ENCODE results near the gene DOCK2. TPM values are rescaled to one million over a fixed set of nuclear protein-coding genes. Genes with fewer than 3 reads are reported as not detected.

Gene DOCK2
- total and polyA plus RNA-seq, 9 of the 15 experiments (the other 6 are each of a cell fraction or from before 2014, with no cell fraction given) = 4.5 to 42.6 (median 20.5) TPM

DNA sequence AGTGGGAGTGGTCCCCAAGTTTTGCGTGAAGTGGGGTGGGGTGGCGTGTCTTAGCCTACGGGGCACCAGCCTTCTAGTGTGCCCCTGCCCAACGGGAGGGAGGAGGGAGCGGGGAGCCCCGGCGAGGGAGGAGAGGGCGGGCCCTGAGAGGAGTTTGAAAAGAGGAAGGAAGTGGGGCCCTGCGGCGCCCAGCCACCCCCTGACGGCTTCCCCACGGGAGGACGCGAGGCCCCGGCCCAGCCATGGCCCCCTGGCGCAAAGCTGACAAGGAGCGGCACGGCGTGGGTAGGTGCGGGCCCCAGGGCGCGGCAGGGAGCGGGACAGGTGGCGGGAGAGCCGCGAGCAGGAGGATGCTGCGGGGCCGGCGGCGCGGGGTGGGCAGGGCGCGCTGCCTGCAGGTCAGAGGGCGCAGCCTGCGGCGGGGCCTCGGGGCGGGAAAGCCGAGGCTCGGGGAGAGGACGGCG, at the start of gene DOCK2 (continued):
- TF ChIP-seq, protein P1, sequence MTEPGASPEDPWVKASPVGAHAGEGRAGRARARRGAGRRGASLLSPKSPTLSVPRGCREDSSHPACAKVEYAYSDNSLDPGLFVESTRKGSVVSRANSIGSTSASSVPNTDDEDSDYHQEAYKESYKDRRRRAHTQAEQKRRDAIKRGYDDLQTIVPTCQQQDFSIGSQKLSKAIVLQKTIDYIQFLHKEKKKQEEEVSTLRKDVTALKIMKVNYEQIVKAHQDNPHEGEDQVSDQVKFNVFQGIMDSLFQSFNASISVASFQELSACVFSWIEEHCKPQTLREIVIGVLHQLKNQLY (CRISPR knock-in tag; conservative IDR thresholded peaks at IDR 0.05) = no peak
- TF ChIP-seq ZNF3 (CRISPR knock-in tag; IDR thresholded peaks at IDR 0.05) = no peak
- TF ChIP-seq, protein P2, sequence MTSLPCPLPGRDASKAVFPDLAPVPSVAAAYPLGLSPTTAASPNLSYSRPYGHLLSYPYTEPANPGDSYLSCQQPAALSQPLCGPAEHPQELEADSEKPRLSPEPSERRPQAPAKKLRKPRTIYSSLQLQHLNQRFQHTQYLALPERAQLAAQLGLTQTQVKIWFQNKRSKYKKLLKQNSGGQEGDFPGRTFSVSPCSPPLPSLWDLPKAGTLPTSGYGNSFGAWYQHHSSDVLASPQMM (CRISPR knock-in tag; IDR thresholded peaks at IDR 0.05) = no peak
- no peak for TF ChIP-seq SIX5 (IDR thresholded peaks at IDR 0.05; ENCODE audit: borderline replicate concordance in 1 of 2, insufficient read depth in 1 of 2, low read depth in 1 of 2, low read length in 2 of 2)
- no peak for TF ChIP-seq ZNF707 (CRISPR knock-in tag; conservative IDR thresholded peaks at IDR 0.05)
- no peak for TF ChIP-seq ZNF586 (CRISPR knock-in tag; conservative IDR thresholded peaks at IDR 0.05)
- TF ChIP-seq ZNF77 (CRISPR knock-in tag; IDR thresholded peaks at IDR 0.05) = no peak
- no peak for TF ChIP-seq ZNF764 (CRISPR knock-in tag; IDR thresholded peaks at IDR 0.05; ENCODE audit: low read depth)

DNA sequence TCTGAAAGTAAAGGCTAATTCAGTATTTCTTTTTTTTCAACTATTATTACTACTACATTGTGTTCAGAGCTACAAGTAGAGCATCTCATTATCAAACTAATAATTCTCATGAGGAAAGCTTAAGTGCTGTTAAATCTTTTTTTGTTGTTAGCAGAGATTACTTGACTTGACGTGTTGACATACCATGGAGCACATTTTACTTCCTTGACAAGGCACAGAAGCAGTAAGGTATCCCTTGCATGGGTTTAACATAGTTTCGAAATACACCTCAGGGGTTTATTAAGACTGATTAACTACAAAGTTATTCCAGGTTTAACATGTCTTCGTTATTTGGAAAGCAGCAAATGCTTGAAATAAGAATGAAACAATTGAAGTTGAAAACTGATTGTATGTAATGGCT, 46.5 kb upstream of the DOCK2 start:
- intact Hi-C loops (cut with micrococcal nuclease) = no loop called here
- no peak for DNase-seq (ENCODE audit: extremely low read depth in 1 of 4, low spot score in 3 of 4)
- H3K36me3 ChIP-seq (ENCODE audit: control insufficient read depth, insufficient read depth, low read length) = peaks cover 71% of the 10 kb centered on the region
- in situ Hi-C loops (cut with MboI) = no loop called here
- H2AFZ ChIP-seq (ENCODE audit: low read depth, low read length) = no peak overlapping the region
- ChIA-PET POLR2A (no interaction called here), CTCF (ENCODE audit: low intra/inter-chr PET ratio) (no interaction called here)
- H4K20me1 ChIP-seq (replicated peaks; ENCODE audit: control insufficient read depth, insufficient read depth, low read length) = 0 out of 2 replicates have a peak, but pooled peaks cover 3% of the 10 kb centered on the region
- H3K9me3 ChIP-seq (replicated peaks; ENCODE audit: control insufficient read depth, insufficient read depth, low read depth, low read length) = no peaks in the 10 kb centered on the region
- H3K9ac ChIP-seq (ENCODE audit: insufficient read depth in 1 of 2, low read depth in 2 of 2, low read length in 2 of 2) = no peak overlapping the region
- no peak for ATAC-seq
- H3K4me3 ChIP-seq = no peak overlapping the region
- FAIRE-seq = no peak
- no peaks in the 10 kb centered on the region for H3K9me1 ChIP-seq (ENCODE audit: control insufficient read depth, insufficient read depth, low read length)
- no peak overlapping the region for H3K4me2 ChIP-seq (ENCODE audit: insufficient read depth, low read length)
- BruUV-seq (replicated peaks) = no TSS peak
- no peaks in the 10 kb centered on the region; a peak in 1 of 5 replicates for H3K4me1 ChIP-seq (replicated peaks in 1 of 2; ENCODE audit: control insufficient read depth in 2 of 2, insufficient read depth in 2 of 2, low read length in 2 of 2)
- no peaks in the 10 kb centered on the region for H3K27me3 ChIP-seq (ENCODE audit: control insufficient read depth in 2 of 2, insufficient read depth in 2 of 2, low read length in 2 of 2)
- peaks cover 12% of the 10 kb centered on the region; the same call in 2 of the 3 replicates for H3K79me2 ChIP-seq (ENCODE audit: control insufficient read depth, insufficient read depth, low read length)
- H3K27ac ChIP-seq (ENCODE audit: extremely low read depth, low read depth, low read length) = no peak overlapping the region
- 96% methylated on average over 3 of the region's 3 CpGs for WGBS (ENCODE audit: insufficient coverage, low coverage, missing lambda C conversion rate)
- no peak for TF ChIP-seq MCM5 (IDR thresholded peaks at IDR 0.05; ENCODE audit: low read depth)
- TF ChIP-seq, protein P3, sequence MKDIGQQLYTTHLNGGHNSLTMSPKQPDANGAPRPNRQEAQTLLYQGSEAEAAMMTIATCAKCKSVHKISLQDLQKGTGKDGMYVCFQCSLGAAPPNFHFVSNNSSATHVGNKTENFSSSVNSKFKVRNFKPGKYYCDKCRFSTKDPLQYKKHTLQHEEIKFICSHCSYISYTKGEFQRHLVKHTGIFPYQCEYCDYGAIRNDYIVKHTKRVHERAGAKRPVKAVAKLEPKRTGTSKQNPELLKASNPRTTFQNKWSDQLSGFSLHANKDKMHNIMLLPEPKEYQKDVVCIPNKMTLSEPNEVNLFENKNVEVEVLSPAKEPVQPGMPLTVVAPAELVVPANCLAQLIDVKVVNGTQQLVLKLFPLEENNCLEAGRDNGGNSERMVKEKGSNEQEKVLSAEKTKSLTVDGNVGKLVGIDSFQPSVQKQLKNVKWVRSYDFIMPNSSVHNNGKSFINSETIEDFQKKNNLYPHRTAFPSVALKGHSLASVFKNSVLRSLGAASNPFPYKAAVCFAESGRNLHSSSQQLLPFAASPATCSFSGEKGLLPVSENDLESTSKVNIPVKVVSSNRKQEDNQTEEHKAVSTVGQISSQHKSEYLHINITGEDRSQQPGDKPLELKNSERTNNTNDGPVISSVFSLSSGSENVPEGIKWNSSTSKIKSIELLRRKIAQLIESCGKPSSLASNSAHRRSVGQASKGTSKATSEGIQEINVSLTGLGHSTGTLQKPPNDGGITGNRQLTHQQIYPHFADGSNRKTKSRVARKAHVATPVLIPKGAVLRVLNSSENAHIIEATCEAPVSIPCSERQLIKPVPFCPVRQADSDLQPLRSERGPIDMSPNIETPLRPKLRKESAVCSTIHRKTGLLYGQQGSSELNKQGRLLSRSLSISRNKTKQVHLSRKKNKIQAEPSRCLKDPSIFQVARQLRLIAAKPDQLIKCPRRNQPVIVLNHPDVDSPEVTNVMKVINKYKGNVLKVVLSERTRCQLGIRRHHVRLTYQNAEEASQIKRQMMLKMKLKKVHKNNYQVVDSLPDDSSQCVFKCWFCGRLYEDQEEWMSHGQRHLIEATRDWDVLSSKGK (CRISPR knock-in tag; IDR thresholded peaks at IDR 0.05) = no peak
- TF ChIP-seq, protein P4, sequence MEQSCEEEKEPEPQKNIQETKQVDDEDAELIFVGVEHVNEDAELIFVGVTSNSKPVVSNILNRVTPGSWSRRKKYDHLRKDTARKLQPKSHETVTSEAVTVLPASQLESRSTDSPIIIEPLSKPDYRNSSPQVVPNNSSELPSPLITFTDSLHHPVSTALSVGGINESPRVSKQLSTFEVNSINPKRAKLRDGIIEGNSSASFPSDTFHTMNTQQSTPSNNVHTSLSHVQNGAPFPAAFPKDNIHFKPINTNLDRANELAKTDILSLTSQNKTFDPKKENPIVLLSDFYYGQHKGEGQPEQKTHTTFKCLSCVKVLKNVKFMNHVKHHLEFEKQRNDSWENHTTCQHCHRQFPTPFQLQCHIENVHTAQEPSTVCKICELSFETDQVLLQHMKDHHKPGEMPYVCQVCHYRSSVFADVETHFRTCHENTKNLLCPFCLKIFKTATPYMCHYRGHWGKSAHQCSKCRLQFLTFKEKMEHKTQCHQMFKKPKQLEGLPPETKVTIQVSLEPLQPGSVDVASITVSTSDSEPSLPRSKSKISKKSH (CRISPR knock-in tag; IDR thresholded peaks at IDR 0.05) = no peak
- TF ChIP-seq EP300 (IDR thresholded peaks at IDR 0.05; ENCODE audit: low read length) = no peak
- no peak for TF ChIP-seq SRSF9 (IDR thresholded peaks at IDR 0.05; ENCODE audit: borderline replicate concordance, low read depth, low read length)
- TF ChIP-seq ETS2 (tag; IDR thresholded peaks at IDR 0.05; ENCODE audit: borderline replicate concordance, poor library complexity, severe bottlenecking) = no peak
- no peak for TF ChIP-seq FOXK2 (conservative IDR thresholded peaks at IDR 0.05 in 1 of 2, IDR thresholded peaks at IDR 0.05 in 1 of 2; ENCODE audit: low read depth in 2 of 2)

Measured in K562 (cell line).